HEK293 (cell line): ENCODE results near the gene RNF111.

Experiments
- CTCF ChIA-PET: fragments of 350-600 bp; formaldehyde crosslinking; extraction: SDS; loops from one replicate; lab custom pipeline; 2021; ENCODE audit warnings: antibody characterized with exemption; lab: Yijun Ruan, JAX
- POLR2A ChIA-PET: fragments of 300-600 bp; formaldehyde crosslinking; extraction: SDS; loops from one replicate; lab custom pipeline; 2020; ENCODE audit warnings: antibody characterized with exemption, inconsistent platforms; lab: Yijun Ruan, JAX
- H3K27ac ChIP-seq: fragments of 200-500 bp; sonication (Bioruptor generic); 2 replicates; pipeline ENCODE4 v1.5.1; 2014; ENCODE audit warnings: low read depth, low read length, control low read depth, inconsistent platforms; ENCODE audit errors: extremely low read depth
- H3K36me3 ChIP-seq, 2 experiments: fragments of 200-500 bp in 1 of 2; sonication (Bioruptor generic) in 1 of 2; 1 replicate in 1 of 2; 2 replicates in 1 of 2; pipeline ENCODE4 v1.5.1; 2014 to 2017; ENCODE audit warnings: inconsistent platforms in 2 of 2, low read length in 2 of 2; ENCODE audit not compliant: control insufficient read depth in 2 of 2, insufficient read depth in 1 of 2
- H3K4me1 ChIP-seq: fragments of 200-500 bp; sonication (Bioruptor generic); 2 replicates; pipeline ENCODE4 v1.5.1; 2014; ENCODE audit warnings: mild to moderate bottlenecking, low read length, inconsistent platforms; ENCODE audit not compliant: control insufficient read depth, insufficient read depth
- H3K4me3 ChIP-seq: 2 replicates; pipeline ENCODE4 v1.5.1; 2011; ENCODE audit warnings: low read depth, mild to moderate bottlenecking, control low read depth, low read length, moderate library complexity
- H3K9me3 ChIP-seq: fragments of 200-500 bp; sonication (Bioruptor generic); 2 replicates; pipeline ENCODE4 v1.5.1; 2014; ENCODE audit warnings: low read depth, low read length, inconsistent platforms; ENCODE audit not compliant: control insufficient read depth, insufficient read depth
- KLF17 ChIP-seq: fragments of 450-650 bp; formaldehyde crosslinking; IDR thresholded peaks from 2 replicates; pipeline ENCODE4 v1.5.1; 2016; ENCODE audit warnings: missing biosample characterization, missing genetic modification characterization
- KLF7 ChIP-seq: fragments of 450-650 bp; formaldehyde crosslinking; IDR thresholded peaks from 2 replicates; pipeline ENCODE4 v1.5.1; 2016; ENCODE audit warnings: missing biosample characterization, missing genetic modification characterization, borderline replicate concordance
- PRDM1 ChIP-seq: fragments of 450-650 bp; formaldehyde crosslinking; IDR thresholded peaks from 2 replicates; pipeline ENCODE4; 2016; ENCODE audit warnings: missing biosample characterization, missing genetic modification characterization
- PRDM4 ChIP-seq: fragments of 450-650 bp; formaldehyde crosslinking; IDR thresholded peaks from 2 replicates; pipeline ENCODE4 v1.5.1; 2017; ENCODE audit warnings: missing biosample characterization, missing genetic modification characterization
- YY2 ChIP-seq: fragments of 450-650 bp; formaldehyde crosslinking; IDR thresholded peaks from 2 replicates; pipeline ENCODE4 v1.5.1; 2016; ENCODE audit warnings: missing biosample characterization, missing genetic modification characterization
- ZNF10 ChIP-seq: fragments of 450-650 bp; formaldehyde crosslinking; IDR thresholded peaks from 2 replicates; pipeline ENCODE4 v1.5.1; 2017; ENCODE audit warnings: missing biosample characterization, missing genetic modification characterization
- ZNF112 ChIP-seq: fragments of 450-650 bp; formaldehyde crosslinking; IDR thresholded peaks from 2 replicates; pipeline ENCODE4 v1.5.0; 2017; ENCODE audit warnings: missing biosample characterization, missing genetic modification characterization
- ZNF324 ChIP-seq: fragments of 450-650 bp; formaldehyde crosslinking; IDR thresholded peaks from 2 replicates; pipeline ENCODE4 v1.5.1; 2016; ENCODE audit warnings: missing biosample characterization, missing genetic modification characterization
- ZNF366 ChIP-seq: fragments of 450-650 bp; formaldehyde crosslinking; conservative IDR thresholded peaks from 2 replicates; pipeline ENCODE4 v1.5.1; 2016; ENCODE audit warnings: missing biosample characterization, missing genetic modification characterization
- ZNF560 ChIP-seq: fragments of 450-650 bp; formaldehyde crosslinking; IDR thresholded peaks from 2 replicates; pipeline ENCODE4 v1.5.1; 2017; ENCODE audit warnings: missing biosample characterization, missing genetic modification characterization, borderline replicate concordance
- ZNF561 ChIP-seq: fragments of 450-650 bp; IDR thresholded peaks from 2 replicates; pipeline ENCODE4 v1.5.1; 2018; ENCODE audit warnings: missing biosample characterization, missing genetic modification characterization, borderline replicate concordance
- ZNF621 ChIP-seq: fragments of 450-650 bp; formaldehyde crosslinking; IDR thresholded peaks from 2 replicates; pipeline ENCODE4 v1.5.1; 2017; ENCODE audit warnings: missing biosample characterization, missing genetic modification characterization
- ZNF747 ChIP-seq: fragments of 450-650 bp; formaldehyde crosslinking; IDR thresholded peaks from 2 replicates; pipeline ENCODE4 v1.5.1; 2016; ENCODE audit warnings: missing biosample characterization, missing genetic modification characterization
- ZSCAN30 ChIP-seq: fragments of 450-650 bp; IDR thresholded peaks from 2 replicates; pipeline ENCODE4 v1.5.1; 2018; ENCODE audit warnings: missing biosample characterization, mild to moderate bottlenecking, missing genetic modification characterization, moderate library complexity
- TF ChIP-seq, protein P1 (sequence below): fragments of 450-650 bp; formaldehyde crosslinking; IDR thresholded peaks from 2 replicates; pipeline ENCODE4; 2016; ENCODE audit warnings: missing biosample characterization, missing genetic modification characterization
- TF ChIP-seq, protein P2 (sequence below): fragments of 450-650 bp; IDR thresholded peaks from 2 replicates; pipeline ENCODE4 v1.5.1; 2018; ENCODE audit warnings: missing biosample characterization, mild to moderate bottlenecking, missing genetic modification characterization
- TF ChIP-seq, protein P3 (sequence below): fragments of 450-650 bp; formaldehyde crosslinking; IDR thresholded peaks from 2 replicates; pipeline ENCODE4 v1.5.1; 2016; ENCODE audit warnings: missing biosample characterization, missing genetic modification characterization, borderline replicate concordance
- TF ChIP-seq, protein P4 (sequence below): fragments of 450-650 bp; formaldehyde crosslinking; IDR thresholded peaks from 2 replicates; pipeline ENCODE4 v1.5.1; 2016; ENCODE audit warnings: missing biosample characterization, missing genetic modification characterization

RNF111 gene

DNA sequence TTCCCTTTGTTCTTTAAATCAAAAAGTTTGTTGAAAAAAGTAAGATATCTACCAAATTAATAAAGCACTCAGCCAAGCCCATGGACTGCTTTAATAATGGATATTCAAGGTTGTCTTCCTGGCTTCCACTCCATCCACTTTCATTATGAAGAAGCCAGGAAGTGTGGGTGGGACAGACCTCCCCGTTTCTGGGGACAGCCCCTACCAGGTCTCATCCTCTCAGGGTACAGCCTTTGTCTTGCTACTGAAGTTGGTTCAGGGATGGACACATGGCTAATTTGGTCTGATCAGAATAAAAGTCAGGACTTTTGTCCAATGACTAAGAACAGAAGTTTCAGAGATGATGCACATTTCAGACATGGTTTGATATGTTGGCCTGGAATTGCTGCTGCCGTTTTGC is 150.1 kb downstream of the RNF111 start:
- Histone ChIP-seq H3K9me3 (no peaks in the 10 kb centered on the region), H3K4me3 (no peak overlapping the region), H3K36me3 (peaks cover 8 to 77% of the 10 kb centered on the region in 2 experiments; a peak in 2 of 3 replicates), H3K27ac (no peak overlapping the region), H3K4me1 (no peaks in the 10 kb centered on the region)
- TF ChIP-seq ZNF10 (tag by site-specific recombination): no peak
- TF ChIP-seq, protein P1, sequence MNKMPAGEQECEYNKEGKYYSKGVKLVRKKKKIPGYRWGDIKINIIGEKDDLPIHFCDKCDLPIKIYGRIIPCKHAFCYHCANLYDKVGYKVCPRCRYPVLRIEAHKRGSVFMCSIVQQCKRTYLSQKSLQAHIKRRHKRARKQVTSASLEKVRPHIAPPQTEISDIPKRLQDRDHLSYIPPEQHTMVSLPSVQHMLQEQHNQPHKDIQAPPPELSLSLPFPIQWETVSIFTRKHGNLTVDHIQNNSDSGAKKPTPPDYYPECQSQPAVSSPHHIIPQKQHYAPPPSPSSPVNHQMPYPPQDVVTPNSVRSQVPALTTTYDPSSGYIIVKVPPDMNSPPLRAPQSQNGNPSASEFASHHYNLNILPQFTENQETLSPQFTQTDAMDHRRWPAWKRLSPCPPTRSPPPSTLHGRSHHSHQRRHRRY: no peak
- no peak for TF ChIP-seq ZNF561 (tag by site-specific recombination)
- TF ChIP-seq ZNF560 (tag by site-specific recombination): no peak
- TF ChIP-seq KLF17: no peak
- TF ChIP-seq ZNF324: no peak
- TF ChIP-seq ZNF621: no peak
- no peak for TF ChIP-seq PRDM1 (tag by site-specific recombination)
- TF ChIP-seq YY2 (tag by site-specific recombination): no peak
- no peak for TF ChIP-seq ZNF747 (tag by site-specific recombination)
- TF ChIP-seq, protein P2, sequence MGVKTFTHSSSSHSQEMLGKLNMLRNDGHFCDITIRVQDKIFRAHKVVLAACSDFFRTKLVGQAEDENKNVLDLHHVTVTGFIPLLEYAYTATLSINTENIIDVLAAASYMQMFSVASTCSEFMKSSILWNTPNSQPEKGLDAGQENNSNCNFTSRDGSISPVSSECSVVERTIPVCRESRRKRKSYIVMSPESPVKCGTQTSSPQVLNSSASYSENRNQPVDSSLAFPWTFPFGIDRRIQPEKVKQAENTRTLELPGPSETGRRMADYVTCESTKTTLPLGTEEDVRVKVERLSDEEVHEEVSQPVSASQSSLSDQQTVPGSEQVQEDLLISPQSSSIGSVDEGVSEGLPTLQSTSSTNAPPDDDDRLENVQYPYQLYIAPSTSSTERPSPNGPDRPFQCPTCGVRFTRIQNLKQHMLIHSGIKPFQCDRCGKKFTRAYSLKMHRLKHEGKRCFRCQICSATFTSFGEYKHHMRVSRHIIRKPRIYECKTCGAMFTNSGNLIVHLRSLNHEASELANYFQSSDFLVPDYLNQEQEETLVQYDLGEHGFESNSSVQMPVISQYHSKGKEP (tag by site-specific recombination): no peak
- TF ChIP-seq, protein P3, sequence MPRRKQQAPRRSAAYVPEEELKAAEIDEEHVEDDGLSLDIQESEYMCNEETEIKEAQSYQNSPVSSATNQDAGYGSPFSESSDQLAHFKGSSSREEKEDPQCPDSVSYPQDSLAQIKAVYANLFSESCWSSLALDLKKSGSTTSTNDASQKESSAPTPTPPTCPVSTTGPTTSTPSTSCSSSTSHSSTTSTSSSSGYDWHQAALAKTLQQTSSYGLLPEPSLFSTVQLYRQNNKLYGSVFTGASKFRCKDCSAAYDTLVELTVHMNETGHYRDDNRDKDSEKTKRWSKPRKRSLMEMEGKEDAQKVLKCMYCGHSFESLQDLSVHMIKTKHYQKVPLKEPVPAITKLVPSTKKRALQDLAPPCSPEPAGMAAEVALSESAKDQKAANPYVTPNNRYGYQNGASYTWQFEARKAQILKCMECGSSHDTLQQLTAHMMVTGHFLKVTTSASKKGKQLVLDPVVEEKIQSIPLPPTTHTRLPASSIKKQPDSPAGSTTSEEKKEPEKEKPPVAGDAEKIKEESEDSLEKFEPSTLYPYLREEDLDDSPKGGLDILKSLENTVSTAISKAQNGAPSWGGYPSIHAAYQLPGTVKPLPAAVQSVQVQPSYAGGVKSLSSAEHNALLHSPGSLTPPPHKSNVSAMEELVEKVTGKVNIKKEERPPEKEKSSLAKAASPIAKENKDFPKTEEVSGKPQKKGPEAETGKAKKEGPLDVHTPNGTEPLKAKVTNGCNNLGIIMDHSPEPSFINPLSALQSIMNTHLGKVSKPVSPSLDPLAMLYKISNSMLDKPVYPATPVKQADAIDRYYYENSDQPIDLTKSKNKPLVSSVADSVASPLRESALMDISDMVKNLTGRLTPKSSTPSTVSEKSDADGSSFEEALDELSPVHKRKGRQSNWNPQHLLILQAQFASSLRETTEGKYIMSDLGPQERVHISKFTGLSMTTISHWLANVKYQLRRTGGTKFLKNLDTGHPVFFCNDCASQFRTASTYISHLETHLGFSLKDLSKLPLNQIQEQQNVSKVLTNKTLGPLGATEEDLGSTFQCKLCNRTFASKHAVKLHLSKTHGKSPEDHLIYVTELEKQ (tag by site-specific recombination): no peak
- no peak for TF ChIP-seq ZNF366 (tag by site-specific recombination)
- TF ChIP-seq PRDM4: no peak
- TF ChIP-seq ZNF112 (tag by site-specific recombination): no peak
- TF ChIP-seq ZSCAN30 (tag by site-specific recombination): no peak
- CTCF ChIA-PET: interaction anchor here (0.6 to 1.7 kb wide), 5 partner anchors 20 to 391 kb away, joined by 3 to 9 read pairs (median 4); no protein-coding TSS in a partner anchor
- POLR2A ChIA-PET: no interaction called here

DNA sequence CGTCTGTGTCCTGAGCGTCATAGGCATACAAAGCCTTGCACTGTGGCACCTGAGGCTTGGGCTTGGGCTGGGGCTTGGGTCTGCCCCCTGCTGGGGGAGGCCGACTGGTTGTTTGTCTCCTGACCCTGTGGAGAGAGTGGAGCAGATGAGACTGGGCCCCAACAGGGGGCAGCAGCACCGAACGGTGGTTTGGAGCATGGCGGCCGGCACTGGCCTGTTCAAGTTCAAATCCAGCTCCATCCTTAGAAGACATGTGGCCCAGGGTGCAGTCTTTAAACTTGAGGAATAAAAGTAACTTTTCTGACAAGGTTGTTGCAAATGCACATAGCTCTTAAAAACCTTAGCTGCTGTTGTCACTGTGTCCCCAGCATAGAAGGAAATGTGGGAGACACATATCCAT is 150.8 kb downstream of the RNF111 start:
- TF ChIP-seq, protein P4, sequence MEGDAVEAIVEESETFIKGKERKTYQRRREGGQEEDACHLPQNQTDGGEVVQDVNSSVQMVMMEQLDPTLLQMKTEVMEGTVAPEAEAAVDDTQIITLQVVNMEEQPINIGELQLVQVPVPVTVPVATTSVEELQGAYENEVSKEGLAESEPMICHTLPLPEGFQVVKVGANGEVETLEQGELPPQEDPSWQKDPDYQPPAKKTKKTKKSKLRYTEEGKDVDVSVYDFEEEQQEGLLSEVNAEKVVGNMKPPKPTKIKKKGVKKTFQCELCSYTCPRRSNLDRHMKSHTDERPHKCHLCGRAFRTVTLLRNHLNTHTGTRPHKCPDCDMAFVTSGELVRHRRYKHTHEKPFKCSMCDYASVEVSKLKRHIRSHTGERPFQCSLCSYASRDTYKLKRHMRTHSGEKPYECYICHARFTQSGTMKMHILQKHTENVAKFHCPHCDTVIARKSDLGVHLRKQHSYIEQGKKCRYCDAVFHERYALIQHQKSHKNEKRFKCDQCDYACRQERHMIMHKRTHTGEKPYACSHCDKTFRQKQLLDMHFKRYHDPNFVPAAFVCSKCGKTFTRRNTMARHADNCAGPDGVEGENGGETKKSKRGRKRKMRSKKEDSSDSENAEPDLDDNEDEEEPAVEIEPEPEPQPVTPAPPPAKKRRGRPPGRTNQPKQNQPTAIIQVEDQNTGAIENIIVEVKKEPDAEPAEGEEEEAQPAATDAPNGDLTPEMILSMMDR (tag by site-specific recombination): peak; percentile 50
- no peak for TF ChIP-seq KLF7 (tag by site-specific recombination)
- POLR2A ChIA-PET: no interaction called here
- Histone ChIP-seq H3K4me3 (no peak overlapping the region), H3K27ac (no peak overlapping the region), H3K36me3 (peaks cover 8 to 74% of the 10 kb centered on the region in 2 experiments; a peak in 2 of 3 replicates), H3K9me3 (no peaks in the 10 kb centered on the region), H3K4me1 (no peaks in the 10 kb centered on the region)
- CTCF ChIA-PET: interaction anchor here (0.6 to 1.7 kb wide), 8 partner anchors 9 to 522 kb away, joined by 3 to 9 read pairs (median 4); no protein-coding TSS in a partner anchor
